SK-N-SH treated with all-trans-retinoic acid at 6 μM for 48 hours (cell line): ENCODE results near the gene EXOC8.

Experiments
- ATAC-seq: fragments of 200-7000 bp; cut with Tn5 transposase; 3 replicates; pipeline ENCODE4 v1.9.1; 2020; ENCODE audit warnings: mild to moderate bottlenecking, moderate library complexity
- ARNTL ChIP-seq: fragments of 450-650 bp; formaldehyde crosslinking; IDR thresholded peaks from 2 replicates; pipeline ENCODE4 v1.5.0; 2020; ENCODE audit warnings: low read depth, mild to moderate bottlenecking, moderate library complexity, borderline replicate concordance
- BACH2 ChIP-seq: fragments of 250-450 bp; sonication (Bioruptor Pico); IDR thresholded peaks from 2 replicates; pipeline ENCODE4 v1.9.0; 2021; ENCODE audit warnings: mild to moderate bottlenecking, borderline replicate concordance
- CREB5 ChIP-seq: fragments of 250-450 bp; sonication (Bioruptor Pico); IDR thresholded peaks from 2 replicates; pipeline ENCODE4 v1.5.1; 2020; ENCODE audit warnings: low read depth, mild to moderate bottlenecking, moderate library complexity
- CSDC2 ChIP-seq: fragments of 250-450 bp; sonication (Bioruptor Pico); IDR thresholded peaks from 2 replicates; pipeline ENCODE4 v1.5.0; 2020; ENCODE audit warnings: mild to moderate bottlenecking, moderate library complexity
- CSRNP3 ChIP-seq: fragments of 250-450 bp; sonication (Bioruptor Pico); IDR thresholded peaks from 2 replicates; pipeline ENCODE4 v1.5.1; 2021; ENCODE audit warnings: mild to moderate bottlenecking, moderate library complexity
- ESRRG ChIP-seq: fragments of 250-450 bp; sonication (Bioruptor Pico); IDR thresholded peaks from 2 replicates; pipeline ENCODE4 v1.6.1; 2021; ENCODE audit warnings: mild to moderate bottlenecking
- GLIS3 ChIP-seq: fragments of 250-450 bp; sonication (Bioruptor Pico); IDR thresholded peaks from 2 replicates; pipeline ENCODE4 v1.5.0; 2020; ENCODE audit warnings: mild to moderate bottlenecking, moderate library complexity
- ISL1 ChIP-seq: fragments of 250-450 bp; sonication (Bioruptor Pico); IDR thresholded peaks from 2 replicates; pipeline ENCODE4 v2.1.2; 2022; ENCODE audit warnings: mild to moderate bottlenecking, moderate library complexity
- OSR1 ChIP-seq: fragments of 250-450 bp; sonication (Bioruptor Pico); IDR thresholded peaks from 2 replicates; pipeline ENCODE4 v1.8.0; 2022; ENCODE audit warnings: moderate library complexity, mild to moderate bottlenecking, inconsistent platforms
- PATZ1 ChIP-seq: fragments of 250-450 bp; sonication (Bioruptor Pico); IDR thresholded peaks from 2 replicates; pipeline ENCODE4 v1.8.0; 2020; ENCODE audit warnings: mild to moderate bottlenecking, moderate library complexity, borderline replicate concordance
- POU6F1 ChIP-seq: fragments of 250-450 bp; sonication (Bioruptor Pico); IDR thresholded peaks from 2 replicates; pipeline ENCODE4 v1.8.0; 2021; ENCODE audit warnings: low read depth, mild to moderate bottlenecking, moderate library complexity, borderline replicate concordance
- PPARA ChIP-seq: fragments of 250-450 bp; sonication (Bioruptor Pico); IDR thresholded peaks from 2 replicates; pipeline ENCODE4 v1.5.0; 2020; ENCODE audit warnings: mild to moderate bottlenecking, borderline replicate concordance
- RARB ChIP-seq: fragments of 250-450 bp; sonication (Bioruptor Pico); IDR thresholded peaks from 2 replicates; pipeline ENCODE4 v1.8.0; 2021; ENCODE audit warnings: mild to moderate bottlenecking, moderate library complexity
- SNAI2 ChIP-seq: fragments of 250-450 bp; sonication (Bioruptor Pico); IDR thresholded peaks from 2 replicates; pipeline ENCODE4 v1.5.0; 2020; ENCODE audit warnings: mild to moderate bottlenecking, moderate library complexity
- TCF4 ChIP-seq: fragments of 250-450 bp; sonication (Bioruptor Pico); IDR thresholded peaks from 2 replicates; pipeline ENCODE4 v1.8.0; 2021; ENCODE audit warnings: mild to moderate bottlenecking, moderate library complexity, borderline replicate concordance
- TOX ChIP-seq: fragments of 250-450 bp; sonication (Bioruptor Pico); IDR thresholded peaks from 2 replicates; pipeline ENCODE4 v1.8.0; 2021; ENCODE audit warnings: mild to moderate bottlenecking, moderate library complexity, borderline replicate concordance
- TSHZ2 ChIP-seq: fragments of 250-450 bp; sonication (Bioruptor Pico); IDR thresholded peaks from 2 replicates; pipeline ENCODE4 v1.5.0; 2020; ENCODE audit warnings: mild to moderate bottlenecking, moderate library complexity
- ZC3H10 ChIP-seq: fragments of 250-450 bp; sonication (Bioruptor Pico); IDR thresholded peaks from 2 replicates; pipeline ENCODE4 v1.5.1; 2021; ENCODE audit warnings: mild to moderate bottlenecking, moderate library complexity
- ZFP30 ChIP-seq: fragments of 450-650 bp; formaldehyde crosslinking; IDR thresholded peaks from 2 replicates; pipeline ENCODE4 v1.5.0; 2022; ENCODE audit warnings: mild to moderate bottlenecking, moderate library complexity
- ZNF565 ChIP-seq: fragments of 450-650 bp; formaldehyde crosslinking; conservative IDR thresholded peaks from 2 replicates; pipeline ENCODE4 v1.5.0; 2020; ENCODE audit warnings: low read depth, mild to moderate bottlenecking, moderate library complexity
- ZNF70 ChIP-seq: fragments of 450-650 bp; formaldehyde crosslinking; IDR thresholded peaks from 2 replicates; pipeline ENCODE4 v1.5.0; 2020; ENCODE audit warnings: mild to moderate bottlenecking, moderate library complexity
- ZNF8 ChIP-seq: fragments of 450-650 bp; formaldehyde crosslinking; IDR thresholded peaks from 2 replicates; pipeline ENCODE4 v1.5.0; 2020; ENCODE audit warnings: mild to moderate bottlenecking, moderate library complexity

The EXOC8 gene

GRCh38 chr1:231310391-231310934 is 27.2 kb downstream of the EXOC8 start (continued):
- TF ChIP-seq POU6F1 (CRISPR knock-in tag) = no peak

GRCh38 chr1:231301990-231302389 is 35.7 kb downstream of the EXOC8 start:
- TF ChIP-seq POU6F1 (CRISPR knock-in tag) = no peak
- no peak for TF ChIP-seq TSHZ2
- TF ChIP-seq SNAI2 (CRISPR knock-in tag) = no peak
- no peak for TF ChIP-seq ZFP30 (CRISPR knock-in tag)
- no peak for TF ChIP-seq RARB
- TF ChIP-seq PATZ1 (CRISPR knock-in tag) = no peak
- TF ChIP-seq ZNF70 (CRISPR knock-in tag) = no peak
- TF ChIP-seq TOX (CRISPR knock-in tag) = no peak
- no peak for TF ChIP-seq ARNTL (CRISPR knock-in tag)
- no peak for TF ChIP-seq TCF4
- no peak for TF ChIP-seq CSRNP3 (CRISPR knock-in tag)
- TF ChIP-seq ESRRG (CRISPR knock-in tag) = no peak
- no peak for TF ChIP-seq BACH2
- no peak for TF ChIP-seq ZNF8
- no peak for TF ChIP-seq PPARA (CRISPR knock-in tag)
- no peak for TF ChIP-seq ISL1
- TF ChIP-seq CSDC2 (CRISPR knock-in tag) = no peak
- no peak for TF ChIP-seq ZNF565 (CRISPR knock-in tag)
- no peak for TF ChIP-seq GLIS3 (CRISPR knock-in tag)
- TF ChIP-seq CREB5 (CRISPR knock-in tag) = no peak
- TF ChIP-seq, all 23 proteins: peak for 0
- no peak for ATAC-seq

- TF ChIP-seq OSR1 = no peak
- no peak for TF ChIP-seq ZC3H10 (CRISPR knock-in tag)
- no peak for TF ChIP-seq ARNTL (CRISPR knock-in tag)
- ATAC-seq = no peak
Measured at GRCh38 chr1:231295938-231296337, 41.7 kb downstream of the EXOC8 start.
